K562 (cell line): ENCODE measurements around the gene MGAT5. TPM values are rescaled to one million over a fixed set of nuclear protein-coding genes. Genes with fewer than 3 reads are reported as not detected.

Experiments
- ATAC-seq: fragments of 200-7000 bp; cut with Tn5 transposase; 3 replicates; pipeline ENCODE4 v1.9.1; 2020; ENCODE audit warnings: moderate library complexity
- BruUV-seq: library from RNA; stranded (reverse); fragments of 400-500 nt; replicated peaks from 2 replicates; lab custom pipeline; 2021; lab: Mats Ljungman, UMichigan
- CTCF ChIA-PET: fragments of 300-600 bp; formaldehyde crosslinking; extraction: SDS; loops from one replicate; lab custom pipeline; 2021; ENCODE audit warnings: low intra/inter-chr PET ratio; lab: Yijun Ruan, JAX
- POLR2A ChIA-PET: fragments of 300-600, 350-650 bp; sonication (Branson Sonifier 250); formaldehyde crosslinking; extraction: SDS; loops from one replicate; lab custom pipeline; 2021; ENCODE audit warnings: antibody characterized with exemption, inconsistent platforms; lab: Yijun Ruan, JAX
- DNase-seq, 4 experiments: peaks; one replicate each; pipeline versions ENCODE4 v3.0.0 to v3.0.0-alpha.2; 2011 to 2018; ENCODE audit warnings: low spot score in 3 of 4, mixed read lengths in 3 of 4; ENCODE audit errors: extremely low read depth in 1 of 4
- FAIRE-seq: peaks from 2 replicates; lab custom pipeline; 2011; peaks lifted over from hg19 to GRCh38; lab: Jason Lieb, UNC
- H2AFZ ChIP-seq: 2 replicates; pipeline ENCODE4 v1.6.0; 2011; ENCODE audit warnings: low read depth, low read length, control low read depth, inconsistent platforms
- H3K27ac ChIP-seq: fragments of 200-600 bp; 3 replicates; pipeline ENCODE4 v1.8.0; 2011; ENCODE audit warnings: low read depth, mild to moderate bottlenecking, control low read depth, inconsistent platforms, low read length, moderate library complexity, mixed read lengths; ENCODE audit errors: extremely low read depth
- H3K27me3 ChIP-seq, 2 experiments: fragments of 300-600 bp in 1 of 2; 2 replicates in 1 of 2; 3 replicates in 1 of 2; pipeline versions ENCODE4 v1.6.0 to v1.8.0; 2011; ENCODE audit warnings: inconsistent platforms in 2 of 2, low read length in 2 of 2, mild to moderate bottlenecking in 1 of 2, mixed read lengths in 1 of 2, moderate library complexity in 1 of 2; ENCODE audit not compliant: control insufficient read depth in 2 of 2, insufficient read depth in 2 of 2
- H3K36me3 ChIP-seq: fragments of 300-600 bp; 3 replicates; pipeline ENCODE4 v1.8.0; 2011; ENCODE audit warnings: mild to moderate bottlenecking, low read length, inconsistent platforms; ENCODE audit not compliant: control insufficient read depth, insufficient read depth
- H3K4me1 ChIP-seq, 2 experiments: fragments of 200-600 bp in 1 of 2; replicated peaks in 1 of 2; 2 replicates in 1 of 2; 3 replicates in 1 of 2; pipeline versions ENCODE4 v1.5.1 to v1.8.0; 2011; ENCODE audit warnings: inconsistent platforms in 2 of 2, low read length in 2 of 2, mild to moderate bottlenecking in 1 of 2, mixed read lengths in 1 of 2, moderate library complexity in 1 of 2; ENCODE audit not compliant: control insufficient read depth in 2 of 2, insufficient read depth in 2 of 2
- H3K4me2 ChIP-seq: 2 replicates; pipeline ENCODE4 v1.6.1; 2011; ENCODE audit warnings: low read length, control low read depth, inconsistent platforms, mixed read lengths; ENCODE audit not compliant: insufficient read depth
- H3K4me3 ChIP-seq: fragments of 200-600 bp; sonication (generic), shearing (Covaris generic); 2 replicates; pipeline ENCODE4 v1.5.1; 2016; ENCODE audit warnings: control low read depth, inconsistent platforms
- H3K79me2 ChIP-seq: fragments of 200-600 bp; 3 replicates; pipeline ENCODE4 v1.8.0; 2011; ENCODE audit warnings: low read length, inconsistent platforms; ENCODE audit not compliant: control insufficient read depth, insufficient read depth
- H3K9ac ChIP-seq, 2 experiments: 2 replicates each; pipeline versions ENCODE4 v1.6.0 to v1.6.1; 2011; ENCODE audit warnings: low read depth in 2 of 2, low read length in 2 of 2, control low read depth in 1 of 2, inconsistent platforms in 1 of 2, mild to moderate bottlenecking in 1 of 2, mixed read lengths in 1 of 2; ENCODE audit not compliant: insufficient read depth in 1 of 2
- H3K9me1 ChIP-seq: one replicate; pipeline ENCODE4 v1.6.0; 2011; ENCODE audit warnings: inconsistent platforms, mild to moderate bottlenecking, low read length, moderate library complexity; ENCODE audit not compliant: control insufficient read depth, insufficient read depth
- H3K9me3 ChIP-seq: replicated peaks from 2 replicates; pipeline ENCODE4 v1.5.1; 2011; ENCODE audit warnings: low read depth, low read length, inconsistent platforms; ENCODE audit not compliant: control insufficient read depth, insufficient read depth
- H4K20me1 ChIP-seq: replicated peaks from 2 replicates; pipeline ENCODE4 v1.6.1; 2011; ENCODE audit warnings: low read length, inconsistent platforms, mixed read lengths; ENCODE audit not compliant: control insufficient read depth, insufficient read depth
- ARNT ChIP-seq, 2 experiments: fragments of 450-650 bp; IDR thresholded peaks; 2 replicates each; pipeline ENCODE4 v1.6.1; 2016; ENCODE audit warnings: mild to moderate bottlenecking in 1 of 2
- BDP1 ChIP-seq: IDR thresholded peaks from 3 replicates; pipeline ENCODE4 v1.6.1; 2011; ENCODE audit not compliant: insufficient read length, insufficient read depth
- DDX20 ChIP-seq: fragments of 450-650 bp; IDR thresholded peaks from 2 replicates; pipeline ENCODE4 v1.6.1; 2016; ENCODE audit warnings: missing genetic modification characterization, low read depth, mild to moderate bottlenecking, missing compliant biosample characterization, moderate library complexity
- ELF4 ChIP-seq: fragments of 450-650 bp; formaldehyde crosslinking; IDR thresholded peaks from 2 replicates; pipeline ENCODE4 v1.4.0; 2022; ENCODE audit warnings: missing genetic modification characterization
- NR4A1 ChIP-seq, 2 experiments: fragments of 250-450 bp in 1 of 2; fragments of 450-650 bp in 1 of 2; sonication (Bioruptor Pico) in 1 of 2; IDR thresholded peaks; 2 replicates each; pipeline versions ENCODE4 v1.4.0 to v1.6.1; 2016 to 2020; ENCODE audit warnings: mild to moderate bottlenecking in 2 of 2, missing compliant biosample characterization in 1 of 2, missing genetic modification characterization in 1 of 2, moderate library complexity in 1 of 2
- TOE1 ChIP-seq, 2 experiments: fragments of 450-650 bp in 1 of 2; sonication (generic) in 1 of 2; formaldehyde crosslinking in 1 of 2; IDR thresholded peaks; 2 replicates each; pipeline versions ENCODE4 v1.7.1 to v1.8.0; 2016 to 2022; ENCODE audit warnings: borderline replicate concordance in 2 of 2, mild to moderate bottlenecking in 2 of 2, antibody characterized with exemption in 1 of 2, inconsistent platforms in 1 of 2, low read depth in 1 of 2, missing genetic modification reagents in 1 of 2, moderate library complexity in 1 of 2
- ZFP30 ChIP-seq: fragments of 250-450 bp; sonication (Bioruptor Pico); IDR thresholded peaks from 2 replicates; pipeline ENCODE4 v1.8.0; 2022; ENCODE audit warnings: moderate library complexity, mild to moderate bottlenecking, inconsistent platforms, borderline replicate concordance
- ZNF175 ChIP-seq: fragments of 200-800 bp; sonication (Bioruptor generic); IDR thresholded peaks from 2 replicates; pipeline ENCODE4 v1.6.1; 2016; ENCODE audit warnings: low read depth, mild to moderate bottlenecking, missing genetic modification characterization, missing compliant biosample characterization
- WGBS: fragments of 100-300 bp; shearing (Covaris generic); methylation state at CpG from one replicate; pipeline ENCODE4 v1.1.6; 2016; ENCODE audit warnings: low coverage, mixed read lengths; ENCODE audit not compliant: insufficient coverage; ENCODE audit errors: missing lambda C conversion rate; 5-methylcytosine and 5-hydroxymethylcytosine counted together
- in situ Hi-C: fragments of 300-500 bp; cut with MboI; formaldehyde crosslinking; loops from 4 replicates; pipeline ENCODE4 v1.15.0; 2018; ENCODE audit warnings: inconsistent platforms, mixed read lengths
- intact Hi-C: fragments of 100-400 bp; cut with micrococcal nuclease; formaldehyde crosslinking; loops from 2 replicates; pipeline ENCODE4 v1.14.2; 2022
- polyA plus RNA-seq, 8 experiments: library from polyadenylated mRNA; depleted of rRNA in 4 of 8; stranded (reverse) in 5 of 8; unstranded in 3 of 8; fragments of >200 nt; fragmentation: Nextera tagmentation in 2 of 8; fragmentation: Illumina TruSeq in 1 of 8; extraction: Ambion mirVana in 2 of 8; extraction: Trizol in 1 of 8; gene quantifications; 2 replicates each; pipeline versions ENCODE4 v1.2.1 to v1.2.3, GENCODE V29; 2011 to 2014; ENCODE audit warnings: inconsistent platforms in 1 of 8, missing spikeins in 1 of 8
- total RNA-seq, 7 experiments: library from RNA; depleted of rRNA in 6 of 7; stranded (reverse); fragments of >200 nt in 6 of 7; fragmentation: Illumina TruSeq in 2 of 7; extraction: Trizol in 2 of 7; gene quantifications; 2 replicates each; pipeline versions ENCODE4 v1.2.1 to v1.2.3, GENCODE V29; 2011 to 2021; ENCODE audit warnings: low replicate concordance in 1 of 7
- TF ChIP-seq, protein P1 (sequence below): sonication (generic); formaldehyde crosslinking; IDR thresholded peaks from 2 replicates; pipeline ENCODE4 v1.8.0; 2023; ENCODE audit warnings: mild to moderate bottlenecking, missing genetic modification reagents
- TF ChIP-seq, protein P2 (sequence below): sonication (generic); formaldehyde crosslinking; IDR thresholded peaks from 2 replicates; pipeline ENCODE4 v1.8.0; 2022; ENCODE audit warnings: mild to moderate bottlenecking, missing genetic modification reagents

MGAT5 gene
- total and polyA plus RNA-seq, 9 of the 15 experiments (the other 6 are each of a cell fraction or from before 2014, with no cell fraction given): 1.6 to 18.6 (median 11.1) TPM

DNA sequence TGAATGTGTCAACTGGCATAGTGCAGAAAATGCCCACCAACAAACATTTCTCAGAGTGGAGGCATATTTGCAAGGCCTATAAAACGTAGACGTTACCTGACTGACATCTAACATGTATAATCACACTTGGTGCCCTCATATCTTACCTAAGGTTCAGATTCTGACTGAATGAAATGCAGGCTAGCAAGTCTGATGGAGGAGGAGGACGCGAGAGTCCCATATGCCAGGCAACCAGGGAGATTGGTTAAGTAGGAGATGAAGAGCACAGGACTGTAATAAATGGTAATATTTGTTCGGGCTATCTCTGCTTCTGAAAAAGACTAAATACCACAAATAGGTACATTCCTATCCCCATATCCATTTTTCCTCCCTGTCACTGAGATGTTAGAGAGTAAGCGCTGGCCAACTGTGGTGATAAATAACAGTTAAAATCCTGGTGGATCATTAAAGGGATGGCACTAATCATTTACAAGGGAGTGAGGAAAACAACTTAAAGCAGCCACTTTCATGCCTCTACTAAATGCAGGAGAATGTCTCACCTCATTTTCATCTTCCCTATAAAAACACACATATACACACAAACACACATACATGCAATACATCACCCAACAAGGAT lies 247.7 kb downstream of the MGAT5 start:
- H3K4me2 ChIP-seq: no peak overlapping the region
- CTCF ChIA-PET: no interaction called here
- in situ Hi-C loops (no loop called here), intact Hi-C loops (no loop called here)
- no peak for ATAC-seq
- H3K4me3 ChIP-seq: no peak overlapping the region
- BruUV-seq: no TSS peak
- no peak overlapping the region for H3K9ac ChIP-seq
- H3K79me2 ChIP-seq: no peaks in the 10 kb centered on the region
- no peak overlapping the region for H2AFZ ChIP-seq
- H3K27ac ChIP-seq: no peak overlapping the region
- POLR2A ChIA-PET: no interaction called here
- WGBS: 3% methylated on average over 6 of the region's 6 CpGs
- no peaks in the 10 kb centered on the region for H3K4me1 ChIP-seq
- no peak for FAIRE-seq
- H4K20me1 ChIP-seq: no peaks in the 10 kb centered on the region; the same call in 1 of the 2 replicates
- no peak for DNase-seq
- no peaks in the 10 kb centered on the region for H3K9me1 ChIP-seq
- TF ChIP-seq ELF4 (CRISPR knock-in tag): no peak
- TF ChIP-seq, protein P1, sequence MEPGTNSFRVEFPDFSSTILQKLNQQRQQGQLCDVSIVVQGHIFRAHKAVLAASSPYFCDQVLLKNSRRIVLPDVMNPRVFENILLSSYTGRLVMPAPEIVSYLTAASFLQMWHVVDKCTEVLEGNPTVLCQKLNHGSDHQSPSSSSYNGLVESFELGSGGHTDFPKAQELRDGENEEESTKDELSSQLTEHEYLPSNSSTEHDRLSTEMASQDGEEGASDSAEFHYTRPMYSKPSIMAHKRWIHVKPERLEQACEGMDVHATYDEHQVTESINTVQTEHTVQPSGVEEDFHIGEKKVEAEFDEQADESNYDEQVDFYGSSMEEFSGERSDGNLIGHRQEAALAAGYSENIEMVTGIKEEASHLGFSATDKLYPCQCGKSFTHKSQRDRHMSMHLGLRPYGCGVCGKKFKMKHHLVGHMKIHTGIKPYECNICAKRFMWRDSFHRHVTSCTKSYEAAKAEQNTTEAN (CRISPR knock-in tag): no peak
- no peak for TF ChIP-seq ZNF175 (CRISPR knock-in tag)
- no peak for TF ChIP-seq TOE1 (IDR thresholded peaks at IDR 0.05; ENCODE audit: borderline replicate concordance)
- TF ChIP-seq TOE1 (CRISPR knock-in tag; IDR thresholded peaks at IDR 0.05; ENCODE audit: borderline replicate concordance, low read depth): no peak
- no peak for TF ChIP-seq NR4A1 (CRISPR knock-in tag; IDR thresholded peaks at IDR 0.05)
- TF ChIP-seq NR4A1 (tag; IDR thresholded peaks at IDR 0.05): no peak
- no peak for TF ChIP-seq ZFP30 (CRISPR knock-in tag)
- TF ChIP-seq, protein P2, sequence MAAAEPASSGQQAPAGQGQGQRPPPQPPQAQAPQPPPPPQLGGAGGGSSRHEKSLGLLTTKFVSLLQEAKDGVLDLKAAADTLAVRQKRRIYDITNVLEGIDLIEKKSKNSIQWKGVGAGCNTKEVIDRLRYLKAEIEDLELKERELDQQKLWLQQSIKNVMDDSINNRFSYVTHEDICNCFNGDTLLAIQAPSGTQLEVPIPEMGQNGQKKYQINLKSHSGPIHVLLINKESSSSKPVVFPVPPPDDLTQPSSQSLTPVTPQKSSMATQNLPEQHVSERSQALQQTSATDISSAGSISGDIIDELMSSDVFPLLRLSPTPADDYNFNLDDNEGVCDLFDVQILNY (CRISPR knock-in tag): no peak
- no peak for TF ChIP-seq ARNT (IDR thresholded peaks at IDR 0.05)
- TF ChIP-seq BDP1: no peak
- TF ChIP-seq DDX20: no peak
- no peaks in the 10 kb centered on the region for H3K9me3 ChIP-seq
- no peaks in the 10 kb centered on the region for H3K36me3 ChIP-seq
- H3K27me3 ChIP-seq: peaks cover 10 to 32% of the 10 kb centered on the region in 2 experiments; a peak in 3 of 5 replicates
